Heart right ventricle (tissue), 16 donors: ENCODE measurements around the gene PAK6. TPM values are rescaled to one million over a fixed set of nuclear protein-coding genes. Genes with fewer than 3 reads are reported as not detected.

ENCODE experiments used
- ATAC-seq, 8 donors: fragments of 200-7000 bp; cut with Tn5 transposase; one replicate each; pipeline ENCODE4 v1.9.1; 2020; ENCODE audit warnings: mild to moderate bottlenecking in 8 of 8, moderate library complexity in 8 of 8, moderate number of reproducible peaks in 1 of 8
- DNase-seq, 2 donors: peaks; one replicate each; pipeline ENCODE4 v3.0.0-alpha.2; 2020
- H3K27ac ChIP-seq, 10 donors: fragments of 200-600 bp; sonication (generic) in 2 of 10; one replicate each; pipeline versions ENCODE4 v1.5.0 to v1.8.0; 2020 to 2022; ENCODE audit warnings: mild to moderate bottlenecking in 3 of 10
- H3K27me3 ChIP-seq, 7 donors: fragments of 200-600 bp; one replicate each; pipeline ENCODE4 v1.8.0; 2021 to 2022; ENCODE audit warnings: mild to moderate bottlenecking in 2 of 7
- H3K36me3 ChIP-seq, 9 donors: fragments of 200-600 bp; sonication (generic) in 1 of 9; one replicate each; pipeline versions ENCODE4 v1.5.0 to v1.8.0; 2020 to 2022; ENCODE audit warnings: mild to moderate bottlenecking in 2 of 9
- H3K4me1 ChIP-seq, 9 donors: fragments of 200-600 bp; sonication (generic) in 1 of 9; one replicate each; pipeline versions ENCODE4 v1.5.0 to v1.8.0; 2020 to 2022; ENCODE audit warnings: mild to moderate bottlenecking in 4 of 9
- H3K4me3 ChIP-seq, 10 donors: fragments of 200-600 bp; sonication (generic) in 2 of 10; one replicate each; pipeline versions ENCODE4 v1.5.0 to v1.8.0; 2020 to 2022; ENCODE audit warnings: mild to moderate bottlenecking in 7 of 10, moderate library complexity in 2 of 10
- H3K9me3 ChIP-seq, 11 donors: fragments of 200-600 bp in 10 of 11; sonication (generic) in 2 of 11; one replicate each; pipeline versions ENCODE4 v1.5.0 to v1.8.0; 2013 to 2022; ENCODE audit warnings: mild to moderate bottlenecking in 2 of 11, control low read depth in 1 of 11, moderate library complexity in 1 of 11
- WGBS, 2 donors: extraction: QIAGEN DNeasy Blood & Tissue Kit; methylation state at CpG; one replicate each; pipeline ENCODE4 v1.1.7; 2013; ENCODE audit warnings: inconsistent platforms in 1 of 2; 5-methylcytosine and 5-hydroxymethylcytosine counted together
- intact Hi-C, 10 donors: fragments of 100-400 bp; cut with DNase I; formaldehyde crosslinking; loops; one replicate each; pipeline versions ENCODE4 v1.11.1 to v1.14.2; 2022
- polyA plus RNA-seq, 2 donors: library from polyadenylated mRNA; stranded (reverse); fragments of 200-250 nt; gene quantifications; one replicate each; pipeline ENCODE4 v1.2.3, GENCODE V29; 2013
- total RNA-seq, 10 donors: library from RNA; stranded (reverse); fragmentation: NEBNext Ultra II Directional in 3 of 10; extraction: Animal tissue kit (Norgen Biotek cat#: 25700) in 3 of 10; gene quantifications; one replicate each; pipeline versions ENCODE4 v1.2.1 to v1.2.4, GENCODE V29; 2021 to 2023
- TF ChIP-seq, protein P1 (sequence below), 9 donors: fragments of 200-600 bp; sonication (generic) in 2 of 9; IDR thresholded peaks; one replicate each; pipeline versions ENCODE4 v1.5.0 to v1.8.0; 2021 to 2022; ENCODE audit warnings: antibody characterized with exemption in 9 of 9, mild to moderate bottlenecking in 5 of 9, moderate library complexity in 1 of 9
- donor health status: Arrhythmogenic right ventricular cardiomyopathy.
- donor health status: ischemic (EF 13 %, LVEDD 7.1; RV severe dilation, severe dysfunction).
- donor health status: healthy with polysubstance abuse.
- donor health status: DM: no; HTN: yes; CAD: no.
- donor health status: DM: no; HTN: no; CAD: no.
- donor health status: ischemic (EF 25% LVEDD 6.9; RV normal size, moderate dysfunction).
- donor health status: ischemic (EF 25% LVEDD 5.7; RV mildly dilated, moderate dysfunction).
- donor health status: healthy.
- donor health status: DM: yes; HTN: yes; CAD: no.
- donor health status: Ischemic cardiomyopathy.
- donor health status: ischemic (EF 35%, LVEDD 5.7; RV mildly dilated, moderate dysfunction).
- donor health status: nonischemic (EF 11% LVEDD 7.7; RV severe dilation, severe dysfunction).
- donor health status: DM: yes; HTN: yes; CAD: no.
- donor health status: PGD.
- donor health status: ischemic (EF 29% LVEDD 5.4; RV normal size, mild dysfunction).
- donor health status: nonischemic (EF 23%, LVEDD 6.1; RV moderate dilation, normal function).

PAK6 gene
- total and polyA plus RNA-seq, 12 donors, result 0.48 to 14.1 (median 7.4) TPM

DNA sequence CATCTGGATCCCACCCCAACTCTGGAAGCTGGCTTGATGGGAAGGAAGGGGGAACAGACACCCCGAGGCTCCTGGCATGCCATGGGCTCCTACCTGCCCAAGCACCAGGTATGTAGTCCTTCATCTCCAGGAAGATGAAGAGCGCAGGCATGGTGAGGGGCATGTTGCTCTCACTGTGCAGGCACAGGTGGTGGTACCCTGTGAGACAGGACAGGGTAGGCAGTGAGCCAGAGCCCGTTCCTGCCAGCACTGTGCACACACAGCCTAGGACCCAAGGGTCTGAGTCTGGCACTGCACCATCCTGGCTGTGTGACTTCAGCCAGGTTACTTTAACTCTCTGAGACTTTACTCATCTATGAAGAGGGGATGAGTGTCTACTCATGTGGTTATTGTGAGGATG, 53.4 kb downstream of the PAK6 start:
- DNase-seq (no peak), ATAC-seq (no peak)
- TF ChIP-seq, protein P1, sequence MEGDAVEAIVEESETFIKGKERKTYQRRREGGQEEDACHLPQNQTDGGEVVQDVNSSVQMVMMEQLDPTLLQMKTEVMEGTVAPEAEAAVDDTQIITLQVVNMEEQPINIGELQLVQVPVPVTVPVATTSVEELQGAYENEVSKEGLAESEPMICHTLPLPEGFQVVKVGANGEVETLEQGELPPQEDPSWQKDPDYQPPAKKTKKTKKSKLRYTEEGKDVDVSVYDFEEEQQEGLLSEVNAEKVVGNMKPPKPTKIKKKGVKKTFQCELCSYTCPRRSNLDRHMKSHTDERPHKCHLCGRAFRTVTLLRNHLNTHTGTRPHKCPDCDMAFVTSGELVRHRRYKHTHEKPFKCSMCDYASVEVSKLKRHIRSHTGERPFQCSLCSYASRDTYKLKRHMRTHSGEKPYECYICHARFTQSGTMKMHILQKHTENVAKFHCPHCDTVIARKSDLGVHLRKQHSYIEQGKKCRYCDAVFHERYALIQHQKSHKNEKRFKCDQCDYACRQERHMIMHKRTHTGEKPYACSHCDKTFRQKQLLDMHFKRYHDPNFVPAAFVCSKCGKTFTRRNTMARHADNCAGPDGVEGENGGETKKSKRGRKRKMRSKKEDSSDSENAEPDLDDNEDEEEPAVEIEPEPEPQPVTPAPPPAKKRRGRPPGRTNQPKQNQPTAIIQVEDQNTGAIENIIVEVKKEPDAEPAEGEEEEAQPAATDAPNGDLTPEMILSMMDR (IDR thresholded peaks at IDR 0.05), result no peak
- intact Hi-C loops, result no loop called here
- peaks cover 0 to 21% (median 8%) of the 10 kb centered on the region in 7 donors for H3K27me3 ChIP-seq
- H3K27ac ChIP-seq, result no peak overlapping the region
- 86 to 90% methylated on average over 3 of the region's 3 CpGs for WGBS, 2 donors
- peaks cover 0 to 91% (median 0%) of the 10 kb centered on the region in 9 donors for H3K36me3 ChIP-seq
- H3K4me1 ChIP-seq, result peaks cover 8 to 47% (median 33%) of the 10 kb centered on the region in 9 donors
- H3K9me3 ChIP-seq, result no peaks in the 10 kb centered on the region
- H3K4me3 ChIP-seq, result no peak overlapping the region

GRCh38 chr15:40293006-40293405, 54.1 kb downstream of the PAK6 start:
- Histone ChIP-seq H3K27me3 (peaks cover 0 to 21% (median 8%) of the 10 kb centered on the region in 7 donors), H3K27ac (no peak overlapping the region), H3K4me3 (no peak overlapping the region), H3K9me3 (no peaks in the 10 kb centered on the region), H3K36me3 (peaks cover 0 to 96% (median 0%) of the 10 kb centered on the region in 9 donors), H3K4me1 (peaks cover 8 to 47% (median 33%) of the 10 kb centered on the region in 9 donors)
- intact Hi-C loops, result no loop called here
- DNase-seq (no peak), ATAC-seq (no peak)
- TF ChIP-seq, protein P1 (IDR thresholded peaks at IDR 0.05), result no peak

DNA sequence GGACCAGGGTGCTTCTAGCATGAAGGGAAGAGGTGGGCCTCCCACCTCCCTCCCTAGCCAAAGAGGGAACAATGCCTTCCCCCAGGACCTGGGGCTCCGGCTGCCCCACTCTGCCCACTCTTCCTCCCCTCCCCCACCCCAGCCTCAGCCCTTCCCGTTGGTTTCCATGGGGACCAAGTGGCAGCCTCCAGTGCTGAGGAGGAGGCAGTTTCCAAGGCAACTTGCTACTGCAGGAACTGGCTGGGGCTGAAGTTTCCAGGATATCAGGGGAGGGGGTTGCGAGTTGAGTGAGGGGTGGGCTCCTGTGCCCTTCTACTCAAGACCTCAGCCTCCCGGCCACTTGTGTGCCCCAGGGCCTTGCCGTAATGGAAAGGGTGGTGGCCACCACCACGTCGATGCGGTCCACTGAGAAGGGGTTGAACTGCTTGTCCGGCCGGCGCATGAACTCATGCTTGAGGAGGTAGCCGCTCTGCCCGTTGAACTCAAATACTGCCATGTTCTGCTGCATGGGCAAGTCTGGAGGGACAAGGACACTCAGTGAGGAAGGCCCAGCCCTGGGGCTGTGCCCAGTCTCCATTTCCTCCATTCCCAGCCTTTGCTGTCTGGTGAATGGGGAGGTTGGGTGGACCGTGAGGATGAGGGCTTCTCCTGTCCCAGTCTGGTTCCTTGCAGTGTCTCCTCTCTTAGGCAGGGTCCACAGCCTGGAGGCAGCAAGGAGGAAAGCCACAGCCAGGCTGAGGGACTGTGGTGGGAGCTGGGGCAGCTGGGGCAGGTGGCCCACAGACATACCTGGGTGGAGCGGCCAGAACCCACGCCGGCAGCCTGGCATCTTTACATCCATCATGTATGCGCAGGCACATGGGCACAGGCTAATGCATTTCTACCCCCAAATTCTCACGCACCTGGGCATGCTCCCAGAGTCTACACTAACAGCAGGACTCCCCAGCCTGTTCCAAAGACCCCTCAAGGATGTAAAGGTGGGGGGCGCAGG, 55.3 kb downstream of the PAK6 start:
- peaks cover 8 to 47% (median 31%) of the 10 kb centered on the region in 9 donors for H3K4me1 ChIP-seq
- DNase-seq, result no peak
- 92 to 93% methylated on average over 20 of the region's 20 CpGs for WGBS, 2 donors

DNA sequence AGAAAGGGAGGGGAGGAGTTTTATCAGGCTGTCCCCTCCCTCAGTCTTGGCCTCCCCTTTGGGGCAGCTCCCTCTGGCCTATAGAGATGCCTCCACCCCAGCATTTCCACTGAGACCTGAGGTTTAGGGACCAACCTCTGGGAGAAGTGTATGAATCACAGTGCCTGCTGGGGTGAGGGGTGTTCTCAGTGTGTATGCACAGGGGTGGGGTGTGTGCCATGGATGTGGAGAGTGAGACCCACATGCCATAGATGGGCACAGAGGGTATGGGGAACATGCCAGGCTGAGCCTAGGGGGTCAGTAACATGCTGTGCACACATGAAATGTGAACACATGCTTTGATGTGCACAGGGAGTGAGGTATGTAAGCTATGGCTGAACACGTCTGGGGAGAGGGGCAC, 56.4 kb downstream of the PAK6 start:
- intact Hi-C loops, result no loop called here
- ATAC-seq, result peak in 1 of 8 donors; percentile 11
- WGBS, 2 donors, result 53 to 64% methylated on average over 1 of the region's 1 CpG
- no peak for DNase-seq
- Histone ChIP-seq H3K4me3 (no peak overlapping the region), H3K27me3 (peaks cover 0 to 14% (median 8%) of the 10 kb centered on the region in 7 donors), H3K9me3 (peaks cover 0 to 11% (median 0%) of the 10 kb centered on the region in 11 donors), H3K36me3 (peaks cover 0 to 90% (median 0%) of the 10 kb centered on the region in 9 donors), H3K4me1 (peaks cover 8 to 47% (median 29%) of the 10 kb centered on the region in 9 donors), H3K27ac (peak overlapping the region in 1 of 10 donors; percentile 15)
- TF ChIP-seq, protein P1 (IDR thresholded peaks at IDR 0.05), result no peak

More for the DNA sequence above, 55.3 kb downstream of the PAK6 start:
- Histone ChIP-seq H3K36me3 (peaks cover 0 to 96% (median 0%) of the 10 kb centered on the region in 9 donors), H3K27me3 (peaks cover 0 to 14% (median 8%) of the 10 kb centered on the region in 7 donors), H3K9me3 (peaks cover 0 to 2% (median 0%) of the 10 kb centered on the region in 11 donors), H3K27ac (no peak overlapping the region), H3K4me3 (no peak overlapping the region)
- TF ChIP-seq, protein P1 (IDR thresholded peaks at IDR 0.05), result no peak
- intact Hi-C loops, result no loop called here
- no peak for ATAC-seq
